Measurements from ENCODE around the gene ERAL1.
A peak's percentile ranks its signal among the peaks of the same experiment; 100 is the strongest.

The ERAL1 gene

GRCh38 chr17:28908640-28909167 lies 53.9 kb downstream of the ERAL1 start:
- Mint-ChIP-seq H3K4me3 (no peak overlapping the region), H3K27ac (peak overlapping the region; percentile 20), H3K4me1 (peaks cover 5% of the 10 kb centered on the region), H3K9me3 (no peaks in the 10 kb centered on the region), H3K36me3 (peaks cover 93% of the 10 kb centered on the region)
- DNase-seq (ENCODE audit: low spot score in 2 of 2) = no peak
- no peak for ATAC-seq

- peaks cover 7% of the 10 kb centered on the region for H3K9me3 Mint-ChIP-seq
- no peak for DNase-seq (ENCODE audit: low spot score in 2 of 2)
- H3K4me1 Mint-ChIP-seq = peaks cover 10% of the 10 kb centered on the region
- no peak overlapping the region for H3K27ac Mint-ChIP-seq
- H3K4me3 Mint-ChIP-seq = no peak overlapping the region
- ATAC-seq = no peak
- H3K36me3 Mint-ChIP-seq = peaks cover 96% of the 10 kb centered on the region
Measured at GRCh38 chr17:28910534-28910933, 55.7 kb downstream of the ERAL1 start.

All from stimulated activated effector memory CD8-positive, alpha-beta T cell treated with anti-CD3 and anti-CD28 coated beads, Interleukin-12 subunit alpha, Interleukin-12 subunit beta, amount 100 ng/mL, for 72 hours (primary cell).